HTERT RPE-1 (cell line): Measurements from ENCODE around the gene SAMD4A.
"Not testable (repeated sequence)": the region's sequence is repeated elsewhere in the genome, so short reads cannot be mapped to it uniquely, and the experiment has no call there.

ENCODE experiments used
- in situ Hi-C: fragments of 300-500 bp; cut with MboI; formaldehyde crosslinking; loops from 4 replicates; pipeline ENCODE4 v1.14.3; 2020; ENCODE audit warnings: low sequenced_read_pairs

The SAMD4A gene

DNA sequence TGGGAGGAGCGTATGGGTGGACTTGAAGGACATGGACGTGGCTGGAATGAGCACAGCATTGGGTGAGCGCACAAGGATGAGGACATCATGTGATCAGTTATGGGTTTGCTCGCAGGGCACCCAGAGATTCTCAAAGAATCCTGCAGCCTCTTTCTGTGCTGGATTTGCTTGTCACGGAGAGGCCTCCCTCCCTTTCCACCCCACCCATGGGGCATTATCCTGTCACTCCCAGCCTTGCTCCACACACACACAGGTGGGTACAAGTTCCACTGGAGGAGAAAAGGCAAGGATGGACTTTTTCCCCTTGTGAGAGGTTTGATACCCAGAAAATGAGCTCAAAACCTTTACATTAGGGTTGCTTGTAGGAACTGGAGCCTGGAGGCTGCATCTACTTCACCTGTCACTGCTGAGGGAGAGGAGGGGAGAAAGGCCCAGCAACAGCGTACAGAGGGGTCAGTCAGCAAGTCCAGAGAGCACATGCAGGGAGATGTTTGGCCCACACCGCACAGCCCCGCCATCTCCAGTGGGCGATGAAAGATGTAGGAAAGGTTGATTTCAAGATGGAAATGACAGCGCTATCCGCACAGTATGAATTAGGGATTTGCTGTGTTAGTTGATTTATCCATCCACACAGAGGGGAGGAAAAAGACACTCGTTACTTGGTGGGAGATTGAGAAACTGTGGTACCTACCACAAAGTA is 223.0 kb downstream of the SAMD4A start:
- in situ Hi-C loops: no loop called here

DNA sequence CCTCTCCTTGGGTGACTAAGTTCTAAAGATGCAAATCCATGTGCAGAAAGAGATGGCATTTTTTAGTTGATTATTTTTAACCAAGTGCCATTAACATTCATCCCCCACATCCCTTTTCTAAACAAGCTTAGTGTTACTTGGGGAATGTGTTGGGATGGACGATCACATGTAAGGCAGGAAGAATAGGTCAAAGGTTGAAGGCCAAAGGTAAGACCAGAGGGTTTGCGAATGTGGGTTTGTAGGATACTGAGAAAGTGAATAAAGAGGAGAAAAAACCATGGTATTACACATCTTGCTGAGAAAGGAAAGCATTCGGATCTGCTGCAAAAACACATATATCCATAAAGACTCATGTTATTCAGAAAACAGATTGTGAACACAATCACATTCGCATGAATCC is 224.1 kb downstream of the SAMD4A start:
- in situ Hi-C loops: no loop called here

DNA sequence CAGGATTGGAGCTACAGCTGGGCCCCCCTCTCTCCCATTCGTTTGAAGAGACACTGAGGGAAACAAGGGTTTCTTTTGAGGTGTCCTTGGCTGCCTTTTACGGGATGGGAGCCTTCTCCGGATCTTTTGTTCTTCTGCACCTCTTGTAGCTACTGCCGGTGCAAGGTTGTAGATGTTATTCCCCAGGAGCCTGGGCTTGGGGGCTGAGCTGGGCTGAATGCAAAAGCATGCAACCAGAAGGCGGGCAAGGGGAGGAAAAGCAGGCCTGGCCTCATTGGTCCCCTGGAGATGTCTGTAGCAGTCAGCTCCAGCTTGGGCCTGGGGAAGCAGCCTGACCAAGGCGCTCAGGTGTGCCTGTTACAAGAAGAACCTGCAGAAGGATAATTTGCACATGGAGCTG is 225.4 kb downstream of the SAMD4A start:
- in situ Hi-C loops: no loop called here

DNA sequence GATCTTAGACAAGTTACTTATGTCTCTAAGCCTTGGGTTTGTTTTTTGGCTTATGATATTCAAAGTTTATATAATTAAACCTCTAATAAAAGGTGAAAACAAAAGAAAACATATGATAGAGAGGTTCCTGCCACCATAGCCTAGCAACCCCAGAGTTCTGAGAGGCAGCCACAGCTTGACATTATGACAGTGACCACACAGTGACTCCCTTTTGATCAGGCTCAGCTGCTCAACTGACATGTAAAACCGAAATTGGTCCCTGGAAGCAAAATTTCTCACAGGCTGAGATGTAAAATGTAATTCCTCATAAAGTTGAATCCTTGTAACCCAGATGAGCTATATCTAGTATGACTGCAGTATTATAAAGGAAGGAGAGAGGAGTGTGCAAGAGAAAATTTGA is 227.2 kb downstream of the SAMD4A start:
- in situ Hi-C loops: no loop called here

DNA sequence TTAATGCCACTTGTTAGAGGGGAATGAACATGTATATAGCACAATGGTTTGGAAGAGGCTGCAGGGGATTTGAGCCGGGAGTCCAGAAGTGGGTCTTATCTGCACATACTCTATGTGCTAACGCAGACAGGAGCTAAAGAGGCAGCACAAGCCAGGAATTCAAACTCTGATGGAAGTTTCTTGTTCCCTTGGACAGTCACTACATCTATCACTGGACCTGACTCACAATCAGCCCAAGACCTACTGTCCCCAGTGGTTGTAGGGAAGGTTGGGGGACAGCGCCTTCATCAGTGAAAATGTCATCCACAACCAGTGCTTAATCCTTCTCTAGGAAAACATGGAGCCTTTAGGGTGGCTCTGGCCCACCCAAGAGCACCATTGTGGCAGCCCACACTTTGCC is 227.9 kb downstream of the SAMD4A start:
- in situ Hi-C loops: no loop called here

DNA sequence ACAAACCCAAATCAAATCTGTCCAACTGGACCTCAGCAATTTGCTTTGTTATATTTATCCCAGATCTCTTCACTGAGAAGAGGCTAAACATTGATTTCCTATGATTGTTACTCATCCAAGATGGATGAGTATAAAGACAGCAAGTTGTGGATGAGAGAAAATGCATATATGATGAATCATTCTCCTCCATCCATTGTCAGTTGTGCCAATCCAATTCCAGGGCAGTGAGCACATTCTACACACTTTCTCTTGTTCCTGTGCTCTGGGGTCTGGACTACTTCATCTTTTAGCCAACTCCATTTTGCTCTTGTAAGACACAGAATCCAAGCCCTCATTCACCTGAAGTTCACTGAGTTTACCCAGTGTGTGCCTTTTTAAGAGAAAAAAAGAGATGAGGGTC is 230.0 kb downstream of the SAMD4A start:
- in situ Hi-C loops: no loop called here

DNA sequence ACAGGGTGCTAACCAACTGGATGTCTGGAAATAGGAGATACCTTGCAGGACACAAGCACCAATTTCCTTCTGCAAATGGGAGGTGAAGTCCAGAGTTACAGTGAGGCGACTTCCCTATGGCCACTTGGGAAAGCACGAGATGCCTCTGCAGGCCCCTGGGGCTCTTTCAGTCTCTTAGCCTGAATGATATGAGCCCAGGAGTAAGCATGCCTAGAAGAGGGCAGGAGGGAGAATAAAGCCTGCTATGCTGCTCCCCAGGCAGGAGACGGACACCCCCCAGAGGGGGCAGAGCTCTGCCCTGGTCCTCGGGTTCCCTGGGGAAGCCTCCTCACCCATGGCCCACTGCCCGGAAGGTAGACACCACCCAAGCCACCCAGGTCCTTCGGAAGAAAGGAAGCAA is 230.6 kb downstream of the SAMD4A start:
- in situ Hi-C loops: no loop called here

DNA sequence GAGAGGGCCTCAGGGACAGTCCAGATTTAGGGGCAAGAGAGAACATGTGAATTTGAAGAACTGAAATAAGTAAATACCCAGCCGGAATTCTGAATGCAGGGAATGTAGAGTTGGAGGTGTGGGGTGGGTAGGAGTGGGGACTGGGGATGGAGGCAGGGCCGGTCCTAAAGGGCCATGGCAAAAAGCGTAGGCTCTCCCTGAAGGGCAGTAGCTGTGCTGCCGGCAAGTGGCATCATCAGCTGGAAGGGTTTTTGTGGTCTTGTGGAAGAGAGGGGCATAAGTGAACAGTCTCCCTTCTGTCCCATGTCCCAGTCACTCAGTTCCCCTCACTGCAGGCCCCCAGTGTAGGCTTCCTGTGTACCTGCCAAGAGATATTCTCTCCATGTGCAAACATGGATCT is 231.1 kb downstream of the SAMD4A start:
- in situ Hi-C loops: no loop called here

DNA sequence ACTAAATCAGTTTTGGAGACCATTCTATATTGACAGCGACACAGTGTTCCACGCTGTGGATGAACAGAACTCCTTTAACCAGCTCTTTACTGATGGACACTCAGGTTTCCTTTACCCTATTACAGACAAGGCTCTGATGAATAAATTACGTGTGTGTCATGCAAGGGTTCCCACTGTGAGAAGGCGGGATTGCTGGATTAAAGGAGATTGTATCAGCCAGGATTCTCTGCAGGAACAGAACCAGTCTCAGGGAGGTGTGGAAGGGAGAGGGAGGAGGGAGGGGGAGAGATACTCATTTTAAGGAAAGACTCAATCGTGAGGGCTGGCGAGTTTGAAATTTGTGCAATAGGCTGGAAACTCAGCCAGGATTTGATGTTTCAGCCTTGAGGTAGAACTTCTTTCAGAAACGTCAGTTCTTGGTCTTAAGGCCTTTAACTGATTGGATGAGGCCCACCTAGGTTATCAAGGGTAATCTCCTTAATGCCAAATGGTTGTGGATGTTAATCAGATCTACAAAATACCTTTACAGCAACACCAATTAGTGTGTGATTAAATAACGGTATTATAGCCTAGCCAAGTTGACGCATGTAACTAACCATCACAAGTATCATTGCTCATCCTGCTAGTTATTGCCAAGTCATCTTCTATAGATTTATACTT is 231.7 kb downstream of the SAMD4A start:
- in situ Hi-C loops: no loop called here

DNA sequence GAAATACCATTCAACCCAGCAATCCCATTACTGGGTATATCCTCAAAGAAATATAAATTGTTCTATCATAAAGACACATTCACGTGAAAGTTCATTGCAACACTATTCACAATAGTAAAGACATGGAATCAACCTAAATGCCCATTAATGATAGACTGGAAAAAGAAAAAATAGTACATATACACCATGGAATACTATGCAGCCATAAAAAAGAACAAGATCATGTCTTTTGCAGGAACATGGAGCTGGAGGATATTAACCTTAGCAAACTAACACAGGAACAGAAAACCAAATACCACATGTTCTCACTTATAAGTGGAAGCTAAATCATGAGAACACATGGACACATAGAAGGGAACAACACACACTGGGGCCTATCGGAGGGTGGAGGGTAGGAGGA is 234.6 kb downstream of the SAMD4A start:
- in situ Hi-C loops: not testable (repeated sequence)

DNA sequence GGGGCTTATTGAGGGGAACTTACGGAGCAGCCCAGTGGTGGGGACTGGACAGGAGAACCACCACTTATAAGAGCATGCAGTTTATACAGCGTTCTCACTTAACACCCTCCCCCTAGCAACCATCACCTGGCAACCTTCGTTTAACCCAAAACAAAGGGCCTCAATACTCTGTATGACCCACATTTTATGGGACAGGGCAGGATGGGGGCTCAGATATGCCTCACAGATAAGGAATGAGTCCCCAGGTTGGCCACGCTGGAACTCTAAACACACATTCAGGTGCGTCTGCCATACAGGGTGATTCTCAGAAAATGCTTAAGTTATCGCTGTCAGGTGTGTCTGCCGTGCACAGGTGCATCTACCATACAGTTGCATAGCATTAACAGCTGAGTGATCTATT is 236.5 kb downstream of the SAMD4A start:
- in situ Hi-C loops: no loop called here

DNA sequence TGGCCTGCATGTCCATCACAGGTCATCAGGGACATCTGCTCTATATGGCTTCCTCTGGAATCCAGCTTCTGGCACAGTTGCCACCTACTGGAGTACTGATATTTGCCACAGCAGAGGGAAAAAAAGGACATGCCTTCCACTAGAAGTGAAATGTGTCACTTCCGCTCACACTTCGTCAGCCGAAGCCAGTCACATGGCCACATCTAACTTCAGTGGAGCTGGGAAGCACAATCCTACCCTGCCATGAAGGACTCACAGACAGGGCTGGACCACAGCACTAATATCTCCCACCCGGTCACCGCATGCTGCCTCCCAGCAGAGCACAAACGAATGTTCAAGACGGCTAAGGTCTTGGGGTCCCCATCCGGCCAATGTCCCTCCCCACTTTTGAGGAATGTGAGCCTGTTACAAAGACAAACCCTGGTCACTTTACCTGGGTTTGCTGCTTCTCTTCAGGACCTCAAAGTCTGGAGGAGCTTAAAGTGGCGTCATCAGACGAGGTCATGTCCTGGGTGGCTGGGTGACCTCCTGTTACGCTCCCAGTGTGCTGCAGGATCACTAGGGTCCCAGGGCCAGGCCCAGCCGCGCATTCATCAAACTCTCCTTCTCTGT is 237.1 kb downstream of the SAMD4A start:
- in situ Hi-C loops: no loop called here

DNA sequence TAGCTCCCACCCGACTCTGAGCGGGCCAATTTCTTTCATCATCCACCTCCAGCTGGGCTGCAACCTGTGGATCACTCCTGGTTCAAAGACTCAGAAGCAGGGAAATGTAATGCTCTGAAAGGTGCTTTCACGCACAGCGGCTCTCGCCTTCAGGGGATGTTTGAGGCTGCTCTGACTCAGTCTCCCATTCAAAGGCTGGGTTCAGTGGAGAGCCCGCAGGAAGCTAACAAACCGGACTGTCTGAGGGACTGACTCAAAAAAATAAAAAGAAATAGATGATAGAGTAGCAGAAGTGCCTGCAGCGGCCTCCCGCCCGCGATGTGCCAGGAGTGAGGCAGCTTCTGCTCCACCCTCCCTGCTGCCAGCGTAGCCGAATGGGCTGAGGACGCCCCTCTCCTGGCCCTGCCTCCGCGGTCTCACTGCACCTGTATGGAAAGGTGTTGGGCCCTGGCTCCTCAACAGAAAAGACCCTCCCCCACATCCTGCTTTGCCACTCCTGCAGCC is 237.7 kb downstream of the SAMD4A start:
- in situ Hi-C loops: no loop called here

DNA sequence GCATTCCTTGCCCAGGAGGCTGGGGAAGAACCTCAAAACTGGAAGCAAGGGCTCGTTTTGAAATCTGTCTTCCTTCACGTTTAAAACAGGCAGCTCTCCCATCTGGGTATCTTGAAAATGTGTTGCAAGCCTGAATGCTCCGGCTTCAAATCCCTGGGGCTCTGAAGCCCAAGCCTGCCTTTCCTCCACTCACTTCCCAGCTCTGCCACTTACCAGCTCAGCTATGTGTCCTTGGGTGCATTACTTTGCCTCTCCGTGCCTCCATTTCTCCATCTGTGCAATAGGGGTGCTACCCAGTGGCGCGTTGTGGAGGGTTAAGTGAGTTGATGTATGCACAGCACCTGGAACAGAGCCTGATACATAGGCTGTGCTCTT is 238.1 kb downstream of the SAMD4A start:
- in situ Hi-C loops: no loop called here

DNA sequence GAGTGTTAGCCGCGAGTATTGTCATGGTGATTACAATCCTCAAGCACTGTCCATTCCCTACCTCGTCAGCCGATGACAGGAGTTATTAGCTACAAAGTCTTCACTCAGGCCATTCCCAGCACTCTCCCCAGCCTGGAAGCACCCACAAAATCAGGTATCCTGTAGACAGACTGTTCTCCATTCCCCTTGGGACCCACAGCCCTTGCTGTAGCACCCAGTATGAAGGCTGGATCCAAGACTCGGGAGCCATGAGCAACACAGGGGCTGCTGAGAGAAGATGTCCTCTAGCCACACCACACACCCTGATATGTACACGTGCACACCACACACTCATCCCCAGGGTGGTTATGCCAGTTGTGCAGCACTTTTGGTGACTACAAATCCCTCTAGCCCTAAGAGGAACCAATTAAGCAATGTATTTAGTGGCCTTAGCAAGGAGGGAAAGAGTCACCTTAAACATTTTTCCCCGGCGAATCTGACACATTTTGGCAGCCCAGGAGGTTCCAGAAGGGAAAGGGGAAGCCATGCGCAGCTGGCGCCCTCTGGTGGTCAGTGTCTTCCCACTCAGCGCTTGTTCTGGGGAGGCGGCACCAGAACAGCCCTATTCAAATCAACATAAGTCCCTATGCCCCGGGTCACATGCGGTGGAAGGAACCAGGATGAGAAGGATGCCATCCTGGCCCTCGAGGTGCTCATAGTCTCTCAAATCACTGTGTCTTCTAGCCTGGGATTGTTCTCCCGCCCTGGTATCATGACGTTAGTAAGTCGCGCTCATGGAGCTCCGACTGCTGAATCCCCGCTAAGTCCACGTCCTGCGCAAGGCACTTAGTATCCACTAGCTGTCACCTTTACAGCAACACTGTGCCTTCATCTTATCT is 238.8 kb downstream of the SAMD4A start:
- in situ Hi-C loops: no loop called here

DNA sequence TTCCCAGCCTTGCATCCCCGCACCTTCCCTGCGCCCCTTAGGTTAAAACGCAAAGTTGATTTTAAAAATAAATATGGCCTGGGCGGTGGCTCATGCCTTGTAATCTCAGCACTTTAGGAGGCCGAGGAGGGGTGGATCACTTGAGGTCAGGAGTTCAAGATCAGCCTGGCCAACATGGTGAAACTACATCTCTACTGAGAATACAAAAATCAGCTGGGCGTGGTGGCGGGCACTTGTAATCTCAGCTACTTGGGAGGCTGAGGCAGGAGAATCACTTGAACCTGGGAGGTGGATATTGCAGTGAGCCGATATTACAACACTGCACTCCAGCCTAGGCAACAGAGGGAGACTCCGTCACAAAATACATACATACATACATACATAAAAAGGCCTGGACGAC is 239.7 kb downstream of the SAMD4A start:
- in situ Hi-C loops: no loop called here

DNA sequence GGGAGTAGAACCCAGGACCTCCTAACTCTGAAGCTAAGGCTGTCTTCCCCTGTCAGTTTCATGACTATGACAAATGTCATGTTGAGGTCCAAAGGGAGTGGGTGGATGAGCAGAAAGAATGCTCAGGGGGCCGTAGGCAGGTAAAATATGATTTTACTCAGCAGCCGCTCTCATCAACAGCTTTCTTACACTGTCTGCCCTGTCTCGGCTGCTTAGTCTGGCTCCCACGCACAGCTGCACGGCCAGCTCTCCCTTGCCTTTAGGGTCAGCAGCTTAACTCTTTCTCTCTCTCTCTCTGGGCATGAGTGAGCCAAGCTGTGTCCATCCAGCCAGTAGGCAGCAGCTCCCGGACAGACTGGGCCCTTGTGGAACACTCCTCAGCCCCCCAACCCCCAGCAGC is 240.5 kb downstream of the SAMD4A start:
- in situ Hi-C loops: no loop called here

DNA sequence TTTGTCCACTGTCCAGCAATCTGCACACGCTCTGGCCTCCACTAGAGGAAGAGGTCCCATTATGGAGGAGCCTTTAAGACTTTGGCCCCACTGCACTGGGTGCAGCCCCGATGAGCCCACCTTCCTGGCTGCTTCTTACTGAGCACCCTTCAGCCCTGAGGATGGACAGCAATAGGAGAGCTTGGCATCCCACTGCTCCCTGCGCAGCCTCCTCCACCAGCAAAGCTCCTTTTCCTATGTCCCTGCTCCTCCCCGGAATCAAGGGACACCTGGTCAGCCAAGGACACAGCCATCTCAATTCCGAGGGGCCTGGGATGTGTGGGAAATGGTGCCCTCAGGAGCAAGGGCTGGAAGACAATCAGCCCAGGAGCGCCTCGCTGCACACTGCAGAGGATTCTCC is 241.0 kb downstream of the SAMD4A start:
- in situ Hi-C loops: no loop called here

DNA sequence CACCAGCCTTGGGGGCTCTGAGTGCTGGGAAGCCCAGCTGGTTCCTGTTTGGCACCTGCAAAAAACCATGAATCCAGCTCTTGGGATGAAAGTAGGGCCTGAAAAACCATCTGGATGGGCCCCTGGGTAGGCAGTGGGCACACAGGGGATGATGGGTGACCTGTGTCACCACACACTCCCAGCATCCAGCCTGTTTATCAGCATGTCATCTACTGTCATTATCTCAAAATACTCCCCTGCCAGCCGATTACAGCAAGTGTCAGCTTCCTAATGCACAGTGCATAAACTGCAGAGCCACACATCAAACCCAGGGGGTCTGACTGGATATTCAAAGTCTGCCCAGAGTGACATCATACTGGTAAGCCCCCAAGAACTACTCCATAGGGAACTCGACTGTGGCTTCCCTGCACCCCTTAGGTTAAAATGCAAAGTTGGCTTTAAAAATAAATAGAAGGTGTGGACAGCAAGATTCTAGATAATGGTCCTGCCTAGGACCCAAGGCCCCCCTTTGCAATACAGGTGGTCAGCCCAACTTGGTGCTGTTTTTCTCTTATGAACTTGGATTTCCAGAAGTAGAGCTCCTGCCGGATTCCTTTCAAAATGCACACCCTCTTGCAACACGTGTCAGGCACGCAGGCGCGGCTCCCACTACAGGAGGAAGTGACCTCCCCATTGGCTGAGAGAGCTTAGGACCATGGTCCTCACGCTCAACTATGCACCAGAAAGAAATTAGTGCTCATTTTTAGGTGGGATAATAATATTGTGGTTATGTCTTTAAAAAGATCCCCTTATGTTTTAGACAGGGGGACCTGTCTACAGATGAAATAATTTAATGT is 241.6 kb downstream of the SAMD4A start:
- in situ Hi-C loops: no loop called here

DNA sequence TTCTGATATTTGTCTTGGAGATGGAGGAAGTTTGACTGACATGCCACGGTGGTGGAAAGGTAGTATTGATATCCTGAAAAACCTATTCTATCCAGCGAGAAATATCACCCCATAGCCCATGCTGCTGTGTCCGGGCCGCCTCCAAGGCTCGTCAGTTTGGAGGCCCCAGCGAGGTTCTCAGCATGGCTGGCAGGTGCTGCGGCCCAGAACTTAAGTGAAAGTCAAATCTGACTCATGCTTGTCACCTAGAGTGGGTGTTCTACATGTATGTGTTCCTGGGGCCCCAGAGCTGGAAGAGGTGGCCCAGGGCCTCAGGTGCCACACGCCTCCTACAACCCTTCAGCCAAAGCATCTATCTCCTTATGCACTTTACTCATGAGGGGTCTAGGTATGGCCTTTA is 242.8 kb downstream of the SAMD4A start:
- in situ Hi-C loops: no loop called here
